H1 (cell line): ENCODE results near the gene ADARB2. TPM values are rescaled to one million over a fixed set of nuclear protein-coding genes. Genes with fewer than 3 reads are reported as not detected.

Source experiments
- CTCF ChIA-PET: fragments of 300-600 bp; sonication (Branson Sonifier 250); formaldehyde crosslinking; loops from one replicate; lab custom pipeline; 2021; ENCODE audit not compliant: partially characterized antibody; lab: Charles Lee
- POLR2A ChIA-PET: fragments of 300-600 bp; sonication (Branson Sonifier 250); formaldehyde crosslinking; loops from one replicate; lab custom pipeline; 2021; ENCODE audit warnings: inconsistent platforms; ENCODE audit not compliant: partially characterized antibody; lab: Charles Lee
- DNase-seq, 2 experiments: peaks; one replicate each; pipeline versions ENCODE4 v3.0.0 to v3.0.0-alpha.2; 2010 to 2022; ENCODE audit warnings: low spot score in 2 of 2, low read depth in 1 of 2, mixed read lengths in 1 of 2
- FAIRE-seq: peaks from 2 replicates; lab custom pipeline; 2011; peaks lifted over from hg19 to GRCh38; lab: Jason Lieb, UNC
- H2AFZ ChIP-seq: 2 replicates; pipeline ENCODE4 v1.8.1; 2012; ENCODE audit warnings: low read length, inconsistent platforms
- H2AK5ac ChIP-seq: 2 replicates; pipeline ENCODE4 v1.6.1; 2013; ENCODE audit warnings: low read depth, low read length
- H2BK120ac ChIP-seq: replicated peaks from 2 replicates; pipeline ENCODE3; 2013; ENCODE audit warnings: low read depth, low read length, inconsistent platforms
- H2BK12ac ChIP-seq: 2 replicates; pipeline ENCODE4 v1.6.1; 2013; ENCODE audit warnings: low read depth, low read length
- H2BK15ac ChIP-seq: 2 replicates; pipeline ENCODE4 v1.6.1; 2013; ENCODE audit warnings: low read length
- H2BK20ac ChIP-seq: 2 replicates; pipeline ENCODE4 v1.6.1; 2013; ENCODE audit warnings: low read length
- H2BK5ac ChIP-seq: 2 replicates; pipeline ENCODE4 v1.6.1; 2013; ENCODE audit warnings: low read depth, low read length
- H3K14ac ChIP-seq: 2 replicates; pipeline ENCODE4 v1.6.1; 2013; ENCODE audit warnings: inconsistent platforms; ENCODE audit not compliant: insufficient read length
- H3K18ac ChIP-seq: 2 replicates; pipeline ENCODE4 v1.6.1; 2013; ENCODE audit warnings: low read length; ENCODE audit errors: extremely low read depth
- H3K23ac ChIP-seq: 2 replicates; pipeline ENCODE4 v1.6.1; 2013; ENCODE audit warnings: inconsistent platforms; ENCODE audit not compliant: insufficient read length
- H3K23me2 ChIP-seq: 2 replicates; pipeline ENCODE4 v1.6.1; 2013; ENCODE audit warnings: low read depth, low read length
- H3K27ac ChIP-seq: 2 replicates; pipeline ENCODE4 v1.6.1; 2011; ENCODE audit warnings: low read depth, low read length, inconsistent platforms
- H3K27me3 ChIP-seq, 4 experiments: replicated peaks in 1 of 4; 1 replicate in 1 of 4; 2 replicates in 3 of 4; pipeline versions ENCODE4 v1.6.1 to v1.8.1; 2011 to 2013; ENCODE audit warnings: low read length in 3 of 4, mild to moderate bottlenecking in 3 of 4, inconsistent platforms in 2 of 4, mixed read lengths in 2 of 4, moderate library complexity in 1 of 4; ENCODE audit not compliant: control insufficient read depth in 3 of 4, insufficient read depth in 3 of 4; ENCODE audit errors: extremely low read depth in 1 of 4
- H3K36me3 ChIP-seq, 4 experiments: 2 replicates each; pipeline versions ENCODE4 v1.6.1 to v1.8.1; 2011 to 2013; ENCODE audit warnings: mild to moderate bottlenecking in 4 of 4, low read length in 3 of 4, moderate library complexity in 2 of 4, control low read depth in 1 of 4, inconsistent platforms in 1 of 4; ENCODE audit not compliant: insufficient read depth in 4 of 4, control insufficient read depth in 2 of 4
- H3K4ac ChIP-seq: replicated peaks from 2 replicates; pipeline ENCODE3; 2013; ENCODE audit warnings: low read length, low read depth, mixed read lengths, inconsistent platforms; ENCODE audit not compliant: insufficient read length
- H3K4me1 ChIP-seq, 4 experiments: replicated peaks in 1 of 4; 1 replicate in 1 of 4; 2 replicates in 3 of 4; pipeline versions ENCODE4 v1.6.1 to v1.8.1; 2011 to 2013; ENCODE audit warnings: low read length in 3 of 4, inconsistent platforms in 2 of 4, mixed read lengths in 1 of 4; ENCODE audit not compliant: insufficient read depth in 4 of 4, control insufficient read depth in 3 of 4
- H3K4me2 ChIP-seq, 2 experiments: 2 replicates each; pipeline versions ENCODE4 v1.6.1 to v1.8.1; 2011 to 2013; ENCODE audit warnings: low read depth in 2 of 2, low read length in 2 of 2, control low read depth in 1 of 2, inconsistent platforms in 1 of 2, mild to moderate bottlenecking in 1 of 2; ENCODE audit not compliant: insufficient read depth in 1 of 2
- H3K4me3 ChIP-seq, 4 experiments: fragments of 200-600, 300-600 bp in 1 of 4; sonication (generic), shearing (Covaris generic), sonication (Bioruptor Twin) in 1 of 4; 2 replicates each; pipeline versions ENCODE4 v1.5.1 to v1.8.1; 2011 to 2016; ENCODE audit warnings: low read length in 4 of 4, low read depth in 3 of 4, control low read depth in 2 of 4, inconsistent platforms in 2 of 4, mild to moderate bottlenecking in 2 of 4, mixed read lengths in 1 of 4, moderate library complexity in 1 of 4; ENCODE audit not compliant: insufficient read depth in 2 of 4; ENCODE audit errors: extremely low read depth in 1 of 4
- H3K56ac ChIP-seq: replicated peaks from 2 replicates; pipeline ENCODE3; 2013; ENCODE audit warnings: low read depth, mild to moderate bottlenecking, mixed read lengths, low read length, inconsistent platforms; ENCODE audit not compliant: insufficient read length
- H3K79me1 ChIP-seq: 2 replicates; pipeline ENCODE4 v1.6.1; 2013; ENCODE audit warnings: low read depth, low read length, control low read depth
- H3K79me2 ChIP-seq, 2 experiments: 2 replicates each; pipeline versions ENCODE4 v1.6.1 to v1.8.1; 2012 to 2013; ENCODE audit warnings: low read length in 2 of 2, mild to moderate bottlenecking in 2 of 2, inconsistent platforms in 1 of 2; ENCODE audit not compliant: insufficient read depth in 2 of 2, control insufficient read depth in 1 of 2
- H3K9ac ChIP-seq, 4 experiments: replicated peaks in 1 of 4; 1 replicate in 1 of 4; 2 replicates in 3 of 4; pipeline versions ENCODE4 v1.6.1 to v1.8.1; 2011 to 2013; ENCODE audit warnings: low read depth in 3 of 4, low read length in 3 of 4, control low read depth in 2 of 4, mild to moderate bottlenecking in 2 of 4, moderate library complexity in 2 of 4, inconsistent platforms in 1 of 4; ENCODE audit errors: extremely low read depth in 1 of 4
- H3K9me3 ChIP-seq, 2 experiments: 2 replicates each; pipeline versions ENCODE4 v1.6.1 to v1.8.1; 2012 to 2013; ENCODE audit warnings: mild to moderate bottlenecking in 2 of 2, moderate library complexity in 2 of 2, control low read depth in 1 of 2, inconsistent platforms in 1 of 2, low read depth in 1 of 2, low read length in 1 of 2, mixed read lengths in 1 of 2; ENCODE audit not compliant: insufficient read depth in 2 of 2
- H4K20me1 ChIP-seq, 2 experiments: replicated peaks in 1 of 2; 2 replicates each; pipeline versions ENCODE3 to v1.8.1; 2011 to 2013; ENCODE audit warnings: inconsistent platforms in 2 of 2, low read length in 2 of 2, mild to moderate bottlenecking in 1 of 2; ENCODE audit not compliant: insufficient read depth in 2 of 2, control insufficient read depth in 1 of 2
- H4K5ac ChIP-seq: 2 replicates; pipeline ENCODE4 v1.6.1; 2013; ENCODE audit warnings: low read length, low read depth, mixed read lengths, inconsistent platforms; ENCODE audit not compliant: insufficient read length
- H4K8ac ChIP-seq: 2 replicates; pipeline ENCODE4 v1.8.0; 2013; ENCODE audit warnings: mild to moderate bottlenecking, moderate library complexity, low read length, inconsistent platforms; ENCODE audit not compliant: insufficient read depth; ENCODE audit errors: extremely low read depth
- H4K91ac ChIP-seq: replicated peaks from 2 replicates; pipeline ENCODE3; 2013; ENCODE audit warnings: low read length, mixed read lengths, inconsistent platforms; ENCODE audit not compliant: insufficient read length
- CHD1 ChIP-seq: IDR thresholded peaks from 2 replicates; pipeline ENCODE4 v1.6.1; 2012; ENCODE audit warnings: low read depth, low read length, improper control_type of control experiment
- HDAC2 ChIP-seq, 2 experiments: fragments of 300-600 bp in 1 of 2; sonication (generic) in 1 of 2; IDR thresholded peaks; 2 replicates each; pipeline ENCODE4 v1.6.1; 2011 to 2012; ENCODE audit warnings: low read depth in 2 of 2, low read length in 2 of 2, mild to moderate bottlenecking in 2 of 2, moderate library complexity in 2 of 2, borderline replicate concordance in 1 of 2, inconsistent platforms in 1 of 2
- POLR2AphosphoS5 ChIP-seq: IDR thresholded peaks from 2 replicates; pipeline ENCODE4 v1.6.1; 2011; ENCODE audit warnings: low read depth, low read length
- POU5F1 ChIP-seq: IDR thresholded peaks from 2 replicates; pipeline ENCODE4 v1.6.1; 2011; ENCODE audit warnings: low read depth, mild to moderate bottlenecking, low read length, moderate library complexity
- RAD21 ChIP-seq, 2 experiments: IDR thresholded peaks in 1 of 2; conservative IDR thresholded peaks in 1 of 2; 2 replicates each; pipeline ENCODE4 v1.6.1; 2011; ENCODE audit warnings: low read depth in 2 of 2, low read length in 2 of 2, improper control_type of control experiment in 1 of 2, inconsistent platforms in 1 of 2, mild to moderate bottlenecking in 1 of 2, moderate library complexity in 1 of 2
- RFX5 ChIP-seq: IDR thresholded peaks from 2 replicates; pipeline ENCODE4 v1.6.1; 2011; ENCODE audit warnings: low read depth, low read length, improper control_type of control experiment, borderline replicate concordance
- SP1 ChIP-seq: IDR thresholded peaks from 2 replicates; pipeline ENCODE4 v1.6.1; 2011; ENCODE audit warnings: low read depth, low read length
- SUZ12 ChIP-seq: fragments of 200-600 bp; sonication (generic); IDR thresholded peaks from 2 replicates; pipeline ENCODE4 v1.6.1; 2012; ENCODE audit warnings: mild to moderate bottlenecking, inconsistent platforms, low read length, moderate library complexity, mixed read lengths
- TAF1 ChIP-seq: IDR thresholded peaks from 2 replicates; pipeline ENCODE4 v1.6.1; 2011; ENCODE audit warnings: mild to moderate bottlenecking, low read depth, low read length
- ZNF274 ChIP-seq: IDR thresholded peaks from 2 replicates; pipeline ENCODE4 v1.7.0; 2012; ENCODE audit warnings: low read length, borderline replicate concordance; ENCODE audit errors: extremely low read depth
- WGBS, 2 experiments: shearing (Covaris generic) in 1 of 2; methylation state at CpG; one replicate each; pipeline versions ENCODE4 v1.1.6 to v1.1.7; 2013 to 2015; ENCODE audit warnings: low lambda C conversion rate in 2 of 2, mixed read lengths in 2 of 2, inconsistent platforms in 1 of 2, low coverage in 1 of 2, missing lambda C conversion rate in 1 of 2; ENCODE audit not compliant: insufficient replicate concordance in 2 of 2, insufficient coverage in 1 of 2, insufficient read length in 1 of 2; ENCODE audit errors: extremely low coverage in 1 of 2, missing lambda C conversion rate in 1 of 2; 5-methylcytosine and 5-hydroxymethylcytosine counted together
- polyA plus RNA-seq, 7 experiments: library from polyadenylated mRNA; depleted of rRNA in 3 of 7; stranded (reverse) in 5 of 7; unstranded in 2 of 7; fragments of >200 nt in 5 of 7; fragments of 200-250 nt in 2 of 7; gene quantifications; 1 replicate in 5 of 7; 2 replicates in 1 of 7; 4 replicates in 1 of 7; pipeline versions ENCODE4 v1.2.1 to v1.2.3, GENCODE V29; 2011 to 2013; ENCODE audit warnings: missing spikeins in 2 of 7, mixed read lengths in 2 of 7
- total RNA-seq: library from RNA; stranded (reverse); fragmentation: NEBNext Ultra II Directional; extraction: Animal tissue kit (Norgen Biotek cat#: 25700); gene quantifications from 2 replicates; pipeline ENCODE4 v1.2.1, GENCODE V29; 2021

Gene ADARB2
- total and polyA plus RNA-seq, 2 of the 8 experiments (the other 6 are each of a cell fraction or from before 2014, with no cell fraction given): 2.2 to 2.8 TPM

GRCh38 chr10:1410032-1410431, 327.3 kb downstream of the ADARB2 start:
- no peak overlapping the region for H3K4me3 ChIP-seq
- no peak overlapping the region for H2BK15ac ChIP-seq
- 96% methylated on average over 10 of the region's 11 CpGs; no CpG with 5 or more reads in 1 of the 2 experiments for WGBS, 2 experiments
- no peak overlapping the region for H3K18ac ChIP-seq
- no peak overlapping the region for H3K14ac ChIP-seq
- H3K27me3 ChIP-seq: no peaks in the 10 kb centered on the region; a peak in 1 of 7 replicates
- H2BK12ac ChIP-seq: no peak overlapping the region
- no peak overlapping the region for H3K23ac ChIP-seq
- no peak overlapping the region for H2AFZ ChIP-seq
- no peak overlapping the region for H4K5ac ChIP-seq
- H3K4me2 ChIP-seq: no peak overlapping the region
- DNase-seq (no peak), FAIRE-seq (no peak)
- H3K4me1 ChIP-seq: peaks cover 0 to 3% (median 0%) of the 10 kb centered on the region in 4 experiments; a peak in 1 of 7 replicates
- H3K4ac ChIP-seq: no peak overlapping the region
- no peaks in the 10 kb centered on the region for H3K9me3 ChIP-seq
- POLR2A ChIA-PET: no interaction called here
- H3K27ac ChIP-seq: no peak overlapping the region
- H4K8ac ChIP-seq: no peak overlapping the region
- H4K91ac ChIP-seq: no peak overlapping the region
- no peak overlapping the region for H2BK20ac ChIP-seq
- H3K56ac ChIP-seq: no peak overlapping the region
- no peaks in the 10 kb centered on the region for H3K36me3 ChIP-seq
- no peak overlapping the region for H2AK5ac ChIP-seq
- H4K20me1 ChIP-seq: no peaks in the 10 kb centered on the region
- H2BK120ac ChIP-seq: no peak overlapping the region
- H3K79me1 ChIP-seq: no peaks in the 10 kb centered on the region; the same call in 1 of the 2 replicates
- CTCF ChIA-PET: interaction anchor here (0.5 to 1.9 kb wide), 2 partner anchors 41 to 1686 kb away, joined by 3 to 5 read pairs; no protein-coding TSS in a partner anchor
- TF ChIP-seq TAF1 (no peak), RFX5 (no peak), CHD1 (no peak), HDAC2 (IDR thresholded peaks at IDR 0.05; ENCODE audit: borderline replicate concordance in 1 of 2, low read depth in 2 of 2, low read length in 2 of 2) (no peak), ZNF274 (no peak), POLR2AphosphoS5 (no peak), SP1 (no peak), RAD21 (IDR thresholded peaks at IDR 0.05 in 1 of 2, conservative IDR thresholded peaks at IDR 0.05 in 1 of 2; ENCODE audit: low read depth in 2 of 2, low read length in 2 of 2) (no peak), SUZ12 (no peak), POU5F1 (no peak)
- H2BK5ac ChIP-seq: no peak overlapping the region
- H3K23me2 ChIP-seq: peaks cover 4% of the 10 kb centered on the region; the same call in 1 of the 2 replicates
- no peaks in the 10 kb centered on the region for H3K79me2 ChIP-seq
- no peak overlapping the region for H3K9ac ChIP-seq
